ENCODE data around the gene CAPZA2. TPM values are rescaled to one million over a fixed set of nuclear protein-coding genes. Genes with fewer than 3 reads are reported as not detected.
"Not testable (repeated sequence)": the region's sequence is repeated elsewhere in the genome, so short reads cannot be mapped to it uniquely, and the experiment has no call there.

The CAPZA2 gene
- total RNA-seq, 2 donors from 2014 or later = 286 to 403 TPM

GRCh38 chr7:116968631-116969030 is 106.2 kb downstream of the CAPZA2 start:
- intact Hi-C loops (cut with DNase I) = no loop called here
- DNase-seq (no peak), ATAC-seq (no peak)

GRCh38 chr7:116969371-116969902 is 107.0 kb downstream of the CAPZA2 start:
- no peak for DNase-seq
- peak in 1 of 2 donors; percentile 29 for ATAC-seq
- intact Hi-C loops (cut with DNase I) = no loop called here

- DNase-seq (no peak), ATAC-seq (peak in 1 of 2 donors; percentile 26)
- intact Hi-C loops (cut with DNase I) = no loop called here
These were observed 108.0 kb downstream of the CAPZA2 start for GRCh38 chr7:116970238-116970910.

GRCh38 chr7:116971153-116971552 is 108.8 kb downstream of the CAPZA2 start:
- DNase-seq; ATAC-seq; intact Hi-C loops (cut with DNase I): not testable (repeated sequence)

Other genes with a start within 250 kb of the CAPZA2 start
- gene MET, start 190.4 kb upstream of the CAPZA2 start, total RNA-seq = 10 to 100 TPM; 15.7 to 16.7 TPM
- 10 to 100 TPM; 27.5 to 33.1 TPM for gene ST7, start 90.9 kb downstream of the CAPZA2 start, total RNA-seq

Measured in left cardiac atrium (tissue), 4 donors.